Skeletal muscle cell (primary cell): ENCODE data around the gene APBB1IP.
"Not testable (repeated sequence)": the region's sequence is repeated elsewhere in the genome, so short reads cannot be mapped to it uniquely, and the experiment has no call there.

Source experiments
- DNase-seq: peaks from one replicate; pipeline ENCODE4 v3.0.0-alpha.2; 2010; ENCODE audit warnings: low read depth
- H3K4me3 ChIP-seq: 2 replicates; pipeline ENCODE4 v1.5.1; 2011; ENCODE audit warnings: low read depth, mild to moderate bottlenecking, control low read depth, low read length, moderate library complexity

The APBB1IP gene

DNA sequence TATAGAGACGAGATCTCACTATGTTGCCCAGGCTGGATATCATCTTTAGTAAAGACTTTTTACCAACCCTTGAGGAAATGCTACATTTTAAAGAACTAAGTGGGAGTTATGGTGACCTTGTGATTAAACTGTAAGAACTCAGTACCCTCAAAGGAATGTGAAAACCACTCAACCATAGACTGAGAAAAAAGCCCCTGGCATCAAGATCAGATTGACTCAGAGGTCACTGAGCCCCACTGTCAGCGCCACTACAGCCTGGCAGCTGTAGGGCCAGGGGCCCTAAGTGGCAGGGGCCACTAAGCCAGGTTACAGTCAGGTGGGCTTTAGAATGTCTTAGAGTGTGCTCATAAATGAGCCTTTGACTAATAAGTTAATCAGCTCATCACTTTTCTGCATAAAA lies 55.9 kb downstream of the APBB1IP start:
- no peak overlapping the region for H3K4me3 ChIP-seq

DNA sequence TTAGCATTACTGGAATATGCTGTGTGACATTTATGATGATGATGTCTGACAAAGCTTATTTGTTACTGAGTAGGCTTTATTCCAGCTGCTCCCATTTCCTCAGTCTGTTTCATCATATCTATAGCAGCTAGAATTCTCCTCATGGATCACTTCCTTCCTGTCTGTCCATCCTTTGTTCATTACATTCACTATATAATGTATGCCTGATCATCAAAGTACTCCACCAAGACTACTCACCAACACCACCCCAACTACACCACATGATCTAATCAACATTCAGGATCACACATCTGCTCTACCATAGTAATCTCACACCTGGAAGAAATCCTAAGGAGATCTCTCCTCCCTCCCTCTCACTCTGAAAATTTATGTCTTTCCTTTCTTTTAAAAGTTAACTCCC lies 61.3 kb downstream of the APBB1IP start:
- DNase-seq, result no peak
- no peak overlapping the region for H3K4me3 ChIP-seq

More for the DNA sequence above, 55.9 kb downstream of the APBB1IP start:
- DNase-seq, result no peak

DNA sequence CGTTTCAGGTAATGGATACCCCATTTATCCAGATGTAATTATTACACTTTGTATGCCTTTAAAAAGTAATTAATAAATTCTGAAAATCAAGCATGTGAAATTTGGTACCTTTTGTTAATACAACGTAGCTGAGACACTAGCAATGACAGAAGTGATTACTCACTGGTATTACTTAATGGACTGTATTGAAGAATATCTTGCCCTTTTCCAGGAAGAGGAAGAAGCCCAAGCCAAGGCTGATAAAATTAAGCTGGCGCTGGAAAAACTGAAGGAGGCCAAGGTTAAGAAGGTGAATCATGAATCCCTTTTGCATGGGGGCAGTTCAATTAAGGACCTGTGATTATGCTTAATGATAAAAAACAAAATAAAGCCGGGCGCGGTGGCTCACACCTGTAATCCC lies 64.8 kb downstream of the APBB1IP start:
- DNase-seq, result no peak

GRCh38 chr10:26503911-26504310 lies 65.8 kb downstream of the APBB1IP start:
- no peak for DNase-seq
- no peak overlapping the region for H3K4me3 ChIP-seq

More for the DNA sequence above, 64.8 kb downstream of the APBB1IP start:
- H3K4me3 ChIP-seq, result no peak overlapping the region

DNA sequence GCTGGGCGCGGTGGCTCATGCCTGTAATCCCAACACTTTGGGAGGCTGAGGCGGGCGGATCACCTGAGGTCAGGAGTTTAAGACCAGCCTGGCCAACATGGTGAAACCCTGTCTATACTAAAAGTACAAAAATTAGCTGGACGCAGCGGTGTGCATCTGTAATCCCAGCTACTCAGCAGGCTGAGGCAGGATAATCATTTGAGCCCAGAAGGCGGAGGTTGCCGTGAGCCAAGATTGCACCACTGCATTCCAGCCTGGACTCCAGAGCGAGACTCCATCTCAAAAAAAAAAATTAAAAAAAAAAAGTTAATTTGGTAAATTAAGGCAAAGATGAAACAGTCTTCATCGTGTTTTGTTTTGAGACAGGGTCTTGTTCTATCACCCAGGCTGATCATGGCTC lies 66.3 kb downstream of the APBB1IP start:
- DNase-seq, H3K4me3 ChIP-seq: not testable (repeated sequence)

- DNase-seq, result no peak
- no peak overlapping the region for H3K4me3 ChIP-seq
Observed at GRCh38 chr10:26505491-26505890, 67.3 kb downstream of the APBB1IP start.

DNA sequence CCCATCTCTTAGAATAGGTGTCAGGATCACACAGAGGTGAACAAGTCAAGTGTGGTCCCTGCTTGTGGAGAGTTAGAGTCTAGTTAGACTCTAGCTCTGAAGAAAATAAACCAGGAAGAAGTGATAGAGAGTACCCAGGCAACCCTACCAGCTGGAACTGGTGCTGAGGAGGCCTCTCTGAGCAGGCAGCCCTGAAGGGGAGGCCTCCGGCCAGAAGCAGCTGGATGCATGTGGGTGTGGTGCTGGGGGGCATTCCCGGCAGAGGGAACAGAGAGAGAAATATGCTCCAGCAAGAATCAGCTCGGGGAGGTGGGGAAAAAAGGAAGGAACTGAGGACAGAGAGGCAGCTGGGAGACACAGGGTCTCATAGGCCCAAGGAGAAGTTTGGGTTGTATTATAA lies 68.6 kb downstream of the APBB1IP start:
- DNase-seq, result no peak
- no peak overlapping the region for H3K4me3 ChIP-seq

DNA sequence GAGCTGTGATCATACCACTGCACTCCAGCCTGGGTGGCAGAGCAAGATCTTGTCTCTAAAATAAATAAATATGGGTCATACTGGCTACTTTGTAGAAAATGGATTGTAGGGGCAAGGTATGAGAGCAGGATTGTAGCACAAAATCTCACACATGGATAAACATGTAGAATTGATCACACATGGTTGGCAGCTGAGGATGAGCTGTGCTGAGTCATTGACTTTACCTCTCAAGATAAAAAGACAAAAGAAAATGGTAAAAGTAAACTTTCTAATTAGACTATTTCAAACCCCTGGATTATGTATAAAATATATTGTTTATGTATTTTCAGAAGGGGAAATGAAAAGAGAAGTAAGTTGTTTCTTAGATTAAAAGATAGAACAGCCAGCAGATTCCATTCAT lies 69.3 kb downstream of the APBB1IP start:
- no peak for DNase-seq
- no peak overlapping the region for H3K4me3 ChIP-seq

- DNase-seq, result no peak
Observed at GRCh38 chr10:26508016-26508415, 69.9 kb downstream of the APBB1IP start.

GRCh38 chr10:26509307-26509706 lies 71.2 kb downstream of the APBB1IP start:
- no peak for DNase-seq
- H3K4me3 ChIP-seq, result no peak overlapping the region

More at GRCh38 chr10:26508016-26508415, 69.9 kb downstream of the APBB1IP start:
- H3K4me3 ChIP-seq, result no peak overlapping the region

DNA sequence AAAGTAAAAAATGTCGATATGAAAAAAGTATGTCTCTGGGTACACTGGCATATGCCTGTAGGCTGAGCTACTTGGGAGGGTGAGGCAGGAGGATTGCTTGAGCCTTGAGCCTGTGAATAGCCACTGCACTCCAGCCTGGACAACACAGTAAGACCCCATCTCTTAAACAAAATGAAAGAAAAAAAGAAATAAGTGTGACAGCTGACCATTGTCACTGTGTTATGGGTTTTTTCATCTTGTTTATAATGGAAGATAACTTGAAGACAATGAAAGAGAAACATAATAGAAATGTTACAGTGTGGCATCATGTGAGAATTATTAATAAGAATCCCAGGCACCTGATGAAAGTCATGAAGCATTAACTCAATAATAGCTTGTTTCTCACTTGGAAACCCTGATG lies 75.0 kb downstream of the APBB1IP start:
- no peak for DNase-seq
- no peak overlapping the region for H3K4me3 ChIP-seq

DNA sequence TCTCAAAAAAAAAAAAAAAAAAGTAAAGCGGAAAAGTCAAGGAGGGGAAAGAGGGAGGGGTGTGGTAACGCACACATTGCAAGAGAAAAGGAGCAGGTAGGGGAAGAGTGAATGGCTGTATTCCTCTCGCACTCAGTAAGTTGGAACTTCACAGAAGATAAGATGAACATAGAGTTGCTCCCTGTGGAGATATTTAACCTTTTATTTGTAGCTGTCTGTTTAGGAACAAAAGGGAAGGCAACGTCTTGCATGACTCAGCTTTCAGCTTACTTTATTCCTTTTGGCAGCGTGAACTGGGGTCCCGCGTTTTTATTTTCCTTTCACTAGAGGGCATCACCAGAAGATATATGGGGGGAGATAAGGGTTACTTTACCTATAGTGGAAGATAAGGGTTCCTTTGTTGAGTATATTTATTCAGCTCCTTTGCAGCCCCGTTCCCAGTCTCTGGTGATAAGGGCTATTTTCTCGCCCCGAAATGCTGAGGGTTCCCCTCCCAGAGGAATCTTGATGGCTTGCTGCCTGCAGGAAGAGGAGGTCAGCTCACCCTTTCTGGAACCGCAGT lies 78.5 kb downstream of the APBB1IP start:
- H3K4me3 ChIP-seq, result no peak overlapping the region
- DNase-seq, result no peak

- no peak overlapping the region for H3K4me3 ChIP-seq
- DNase-seq, result no peak
Observed at GRCh38 chr10:26517141-26517867, 79.2 kb downstream of the APBB1IP start.

DNA sequence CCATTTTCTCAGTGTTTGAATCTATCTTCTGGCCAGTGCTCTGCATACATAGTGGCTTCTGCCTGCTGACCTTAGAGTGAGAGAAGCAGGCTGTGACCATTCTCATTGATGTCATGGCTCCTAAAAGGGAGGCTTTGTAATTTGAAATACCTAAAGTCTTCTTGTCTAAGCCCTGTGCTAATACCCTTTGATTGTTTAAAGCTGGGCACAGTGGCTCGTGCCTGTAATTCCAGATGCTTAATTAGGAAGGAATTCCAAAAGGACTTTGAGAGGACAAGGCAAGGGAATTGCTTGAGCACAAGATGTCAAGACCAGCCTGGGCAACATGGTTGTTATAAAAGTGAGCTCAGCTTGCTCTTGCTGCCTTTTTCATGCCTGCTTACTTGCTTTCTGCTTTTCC lies 81.7 kb downstream of the APBB1IP start:
- H3K4me3 ChIP-seq, result no peak overlapping the region
- no peak for DNase-seq

DNA sequence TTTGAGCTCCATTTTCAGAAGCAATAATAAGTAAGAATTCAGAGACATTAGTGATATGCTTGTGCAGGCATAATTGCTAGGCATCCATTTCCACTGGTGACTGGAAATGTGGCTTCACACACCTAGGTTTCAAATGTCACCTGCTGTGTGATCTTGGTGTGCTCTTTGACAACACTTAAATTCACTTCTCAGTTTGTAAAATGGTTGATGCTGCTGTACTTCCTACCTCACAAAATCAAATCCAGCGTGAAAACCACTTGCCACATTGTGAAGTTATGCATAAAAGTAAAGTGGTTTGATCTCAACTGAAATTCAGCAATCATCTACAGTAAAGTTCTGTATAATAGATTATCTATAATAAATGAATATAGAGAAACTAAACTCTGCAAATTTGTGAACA lies 82.4 kb downstream of the APBB1IP start:
- no peak overlapping the region for H3K4me3 ChIP-seq
- no peak for DNase-seq

DNA sequence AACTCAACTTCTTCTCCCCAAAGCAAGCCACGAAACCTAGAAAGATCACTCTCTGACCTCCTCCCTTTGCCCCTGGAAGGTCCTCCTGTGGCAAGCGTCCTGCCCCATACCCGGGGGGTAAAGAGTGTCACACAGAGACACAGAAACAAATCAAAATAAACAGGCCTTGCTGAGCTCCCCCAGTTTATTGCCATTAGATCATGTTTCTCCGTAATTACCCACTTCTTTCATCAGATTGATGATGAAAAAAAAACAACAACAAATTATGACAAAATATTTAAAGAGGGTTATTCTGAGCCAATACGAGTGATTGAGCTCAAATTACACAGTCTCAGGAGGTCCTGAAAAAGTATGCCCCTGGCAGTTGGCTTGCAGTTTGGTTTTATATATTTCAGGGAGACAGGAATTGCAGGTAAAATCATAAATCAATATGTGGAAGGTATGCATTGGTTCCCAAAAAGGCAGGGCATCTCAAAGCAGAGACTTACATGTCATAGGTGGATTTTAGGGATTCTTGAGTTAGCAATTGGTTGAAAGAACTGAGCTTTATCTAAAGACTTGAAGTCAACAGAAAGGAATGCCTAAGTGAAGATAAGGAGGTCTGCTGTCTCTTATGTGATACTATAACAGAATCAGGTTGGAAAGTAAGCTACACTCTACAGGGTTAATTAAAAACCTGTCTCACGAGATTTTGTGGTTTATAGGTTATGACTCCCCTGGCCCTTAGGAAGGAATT lies 86.2 kb downstream of the APBB1IP start:
- no peak overlapping the region for H3K4me3 ChIP-seq
- DNase-seq, result no peak

DNA sequence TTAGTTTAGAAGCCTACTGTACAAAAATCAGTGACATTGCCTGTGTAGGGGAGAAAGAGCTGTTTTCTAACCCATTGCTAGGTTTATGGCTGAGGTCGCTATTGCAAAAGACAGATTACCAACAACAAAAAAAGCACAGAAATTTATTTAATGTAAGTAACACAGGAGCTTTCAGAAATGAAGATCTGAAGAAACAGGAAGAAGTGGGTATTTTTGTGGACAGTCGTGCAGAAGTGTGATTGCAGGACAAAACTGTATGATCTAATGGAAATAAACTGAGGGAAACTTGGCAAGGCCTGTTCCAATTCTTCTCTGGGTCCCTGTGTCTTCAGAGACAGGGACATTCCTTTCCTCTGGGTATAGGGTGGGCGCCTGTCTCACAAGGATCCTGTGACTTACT lies 87.4 kb downstream of the APBB1IP start:
- DNase-seq, result no peak
- no peak overlapping the region for H3K4me3 ChIP-seq

GRCh38 chr10:26527018-26527417 lies 88.9 kb downstream of the APBB1IP start:
- no peak for DNase-seq
- no peak overlapping the region for H3K4me3 ChIP-seq

- H3K4me3 ChIP-seq, result no peak overlapping the region
- no peak for DNase-seq
Observed at GRCh38 chr10:26528048-26528447, 89.9 kb downstream of the APBB1IP start.

- H3K4me3 ChIP-seq, result no peak overlapping the region
- DNase-seq, result no peak
Observed at GRCh38 chr10:26528715-26529393, 90.7 kb downstream of the APBB1IP start.
